ENCODE measurements around the gene RB1.

The RB1 gene

DNA sequence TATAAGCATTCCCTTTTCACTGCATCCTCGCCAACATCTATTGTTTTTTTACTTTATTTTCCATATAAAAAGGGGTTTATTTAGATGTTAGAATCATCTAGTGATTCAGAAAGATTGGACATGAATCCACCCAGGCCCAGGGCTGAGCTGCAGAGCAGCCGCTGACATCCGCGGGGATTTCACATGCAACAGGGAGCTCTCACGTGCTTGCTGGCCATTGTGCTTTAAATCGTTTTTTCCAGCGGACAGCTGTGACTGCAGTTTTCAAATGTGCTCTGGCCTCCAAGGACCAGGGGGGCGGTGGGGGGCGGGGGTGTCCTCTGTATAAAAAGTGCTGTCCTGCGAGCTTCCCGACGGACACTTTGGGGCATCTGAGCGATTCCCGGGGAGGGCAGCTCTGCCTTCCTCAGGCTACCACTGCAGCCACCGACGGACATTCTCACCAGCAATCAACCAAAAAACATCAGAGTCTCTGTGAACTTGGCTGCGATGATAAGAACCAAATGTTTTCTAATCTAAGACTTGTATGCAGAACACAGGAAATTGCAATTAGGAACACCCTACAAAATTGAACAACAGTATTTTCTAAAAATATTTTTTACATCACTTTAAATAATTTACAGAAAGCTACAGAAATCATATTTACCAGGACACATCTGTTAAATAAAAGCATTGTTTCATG lies 12.6 kb downstream of the RB1 start:
- no peak for DNase-seq (ENCODE audit: low read depth)
- TF ChIP-seq POLR2A (IDR thresholded peaks at IDR 0.05; ENCODE audit: extremely low read depth, insufficient read length): no peak
- TF ChIP-seq, protein P1, sequence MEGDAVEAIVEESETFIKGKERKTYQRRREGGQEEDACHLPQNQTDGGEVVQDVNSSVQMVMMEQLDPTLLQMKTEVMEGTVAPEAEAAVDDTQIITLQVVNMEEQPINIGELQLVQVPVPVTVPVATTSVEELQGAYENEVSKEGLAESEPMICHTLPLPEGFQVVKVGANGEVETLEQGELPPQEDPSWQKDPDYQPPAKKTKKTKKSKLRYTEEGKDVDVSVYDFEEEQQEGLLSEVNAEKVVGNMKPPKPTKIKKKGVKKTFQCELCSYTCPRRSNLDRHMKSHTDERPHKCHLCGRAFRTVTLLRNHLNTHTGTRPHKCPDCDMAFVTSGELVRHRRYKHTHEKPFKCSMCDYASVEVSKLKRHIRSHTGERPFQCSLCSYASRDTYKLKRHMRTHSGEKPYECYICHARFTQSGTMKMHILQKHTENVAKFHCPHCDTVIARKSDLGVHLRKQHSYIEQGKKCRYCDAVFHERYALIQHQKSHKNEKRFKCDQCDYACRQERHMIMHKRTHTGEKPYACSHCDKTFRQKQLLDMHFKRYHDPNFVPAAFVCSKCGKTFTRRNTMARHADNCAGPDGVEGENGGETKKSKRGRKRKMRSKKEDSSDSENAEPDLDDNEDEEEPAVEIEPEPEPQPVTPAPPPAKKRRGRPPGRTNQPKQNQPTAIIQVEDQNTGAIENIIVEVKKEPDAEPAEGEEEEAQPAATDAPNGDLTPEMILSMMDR (IDR thresholded peaks at IDR 0.05; ENCODE audit: low read depth, low read length): no peak
- TF ChIP-seq MYC (IDR thresholded peaks at IDR 0.05; ENCODE audit: low read depth, low read length): no peak
- TF ChIP-seq, protein P2, sequence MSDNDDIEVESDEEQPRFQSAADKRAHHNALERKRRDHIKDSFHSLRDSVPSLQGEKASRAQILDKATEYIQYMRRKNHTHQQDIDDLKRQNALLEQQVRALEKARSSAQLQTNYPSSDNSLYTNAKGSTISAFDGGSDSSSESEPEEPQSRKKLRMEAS (IDR thresholded peaks at IDR 0.05; ENCODE audit: low read depth, low read length): no peak
- no peak overlapping the region for H3K4me3 ChIP-seq (ENCODE audit: low read depth, low read length)

DNA sequence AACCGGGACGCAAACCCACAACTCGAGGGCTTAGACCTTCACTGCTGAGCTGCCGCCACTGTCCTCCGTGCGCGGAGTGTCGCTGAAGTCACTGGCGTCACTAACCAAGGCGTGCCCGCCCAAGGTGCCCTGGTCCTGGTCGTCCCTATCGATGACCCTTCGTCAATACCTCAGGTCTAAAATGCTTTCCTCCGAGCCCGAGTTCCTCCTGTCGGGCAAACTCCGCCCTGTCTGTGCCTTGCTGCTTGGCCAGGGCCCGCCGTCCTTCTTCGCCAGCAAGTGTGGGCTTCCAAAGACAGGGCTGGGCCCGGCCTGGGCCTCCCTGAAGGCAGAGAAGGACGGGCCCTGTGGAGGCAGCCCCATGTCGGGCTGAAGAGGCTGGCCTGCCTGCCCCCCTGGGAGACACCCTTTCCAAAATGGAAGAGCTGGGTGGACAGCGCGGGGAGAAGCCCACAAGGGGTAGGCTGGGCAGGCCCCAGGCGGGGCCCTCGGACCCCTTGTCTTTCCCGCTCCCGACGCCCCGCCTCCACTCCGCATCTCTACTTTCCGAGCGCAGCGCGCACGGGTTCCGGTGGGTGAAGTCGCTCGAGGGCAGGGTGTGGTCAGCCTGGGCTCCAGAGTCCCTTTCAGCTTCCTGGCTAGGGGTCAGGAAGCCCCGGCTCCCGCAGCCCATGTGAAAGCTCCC lies 13.4 kb downstream of the RB1 start:
- no peak for DNase-seq (ENCODE audit: low read depth)
- TF ChIP-seq MYC (IDR thresholded peaks at IDR 0.05; ENCODE audit: low read depth, low read length) (no peak), POLR2A (IDR thresholded peaks at IDR 0.05; ENCODE audit: extremely low read depth, insufficient read length) (no peak)
- TF ChIP-seq, protein P2 (IDR thresholded peaks at IDR 0.05; ENCODE audit: low read depth, low read length): no peak
- TF ChIP-seq, protein P1 (IDR thresholded peaks at IDR 0.05; ENCODE audit: low read depth, low read length): no peak

DNA sequence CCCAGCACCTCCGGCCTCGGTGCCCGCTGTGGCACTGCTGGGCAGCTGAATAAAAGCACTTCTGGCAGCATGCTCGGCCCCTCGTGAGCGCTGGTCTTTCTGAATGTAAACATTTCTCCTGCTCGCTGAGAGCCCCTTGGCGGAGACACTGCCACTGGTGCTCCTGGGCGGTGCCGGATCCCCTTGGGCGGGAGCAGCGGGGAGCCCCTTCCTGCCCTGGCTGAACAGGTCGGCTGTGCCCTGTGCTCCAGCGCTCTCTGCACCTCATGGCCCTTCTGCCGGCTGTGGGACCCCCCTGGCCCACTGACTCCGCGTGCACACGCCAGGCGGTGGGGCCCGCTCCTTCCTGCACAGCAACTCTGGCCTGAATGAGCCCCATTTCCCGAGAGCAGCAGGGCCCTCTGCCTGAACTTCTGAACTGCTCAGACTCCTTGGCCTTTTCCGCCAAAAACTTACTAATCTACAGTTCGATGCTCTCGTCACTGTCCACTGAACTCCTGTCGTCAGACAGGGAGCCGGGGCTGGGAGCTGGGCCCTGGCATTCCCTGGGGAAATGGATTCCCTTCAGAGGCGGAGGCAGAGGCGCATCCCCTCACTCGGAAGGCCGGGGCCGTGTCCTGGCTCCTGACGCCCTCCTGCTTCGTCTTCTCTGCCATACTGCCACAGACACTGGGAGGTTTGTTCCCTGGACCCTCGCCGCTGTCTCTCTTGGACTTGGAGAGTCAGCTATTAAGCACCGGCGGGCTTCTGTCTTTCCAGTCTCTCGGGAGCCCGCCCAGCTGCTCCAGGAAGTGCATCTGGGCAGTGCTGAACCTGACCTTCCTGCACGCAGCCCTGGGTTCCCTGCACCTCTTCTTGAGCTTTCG lies 14.2 kb downstream of the RB1 start:
- no peak overlapping the region for H3K4me3 ChIP-seq (ENCODE audit: low read depth, low read length)
- no peak for DNase-seq (ENCODE audit: low read depth)
- no peak for TF ChIP-seq MYC (IDR thresholded peaks at IDR 0.05; ENCODE audit: low read depth, low read length)
- TF ChIP-seq, protein P2 (IDR thresholded peaks at IDR 0.05; ENCODE audit: low read depth, low read length): no peak
- no peak for TF ChIP-seq POLR2A (IDR thresholded peaks at IDR 0.05; ENCODE audit: extremely low read depth, insufficient read length)
- TF ChIP-seq, protein P1 (IDR thresholded peaks at IDR 0.05; ENCODE audit: low read depth, low read length): no peak

More for the DNA sequence above, 13.4 kb downstream of the RB1 start:
- H3K4me3 ChIP-seq (ENCODE audit: low read depth, low read length): no peak overlapping the region

DNA sequence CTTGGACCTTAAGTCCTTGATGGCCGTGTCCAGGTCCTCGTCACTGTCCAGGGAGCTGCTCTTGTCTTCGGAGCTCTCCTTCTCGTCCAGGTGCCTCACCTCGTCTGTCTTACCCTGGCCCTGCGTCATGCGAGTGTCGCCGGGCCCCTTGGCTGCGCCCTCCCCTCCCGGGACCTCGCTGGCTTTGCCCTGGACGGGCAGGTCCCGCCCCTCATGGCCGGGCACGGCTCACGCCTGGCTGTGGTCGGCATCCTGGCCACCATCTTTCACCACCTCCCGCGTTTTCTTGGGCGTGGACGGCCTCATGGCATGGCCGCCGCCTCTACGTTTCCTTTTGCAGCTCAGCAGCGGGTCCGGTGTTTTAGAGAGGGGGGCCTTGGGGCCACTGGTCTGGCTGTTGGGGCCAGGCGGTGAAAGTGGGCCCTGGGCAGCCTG lies 14.8 kb downstream of the RB1 start:
- no peak overlapping the region for H3K4me3 ChIP-seq (ENCODE audit: low read depth, low read length)

More for the DNA sequence above, 14.8 kb downstream of the RB1 start:
- TF ChIP-seq POLR2A (IDR thresholded peaks at IDR 0.05; ENCODE audit: extremely low read depth, insufficient read length) (no peak), MYC (IDR thresholded peaks at IDR 0.05; ENCODE audit: low read depth, low read length) (no peak)
- TF ChIP-seq, protein P2 (IDR thresholded peaks at IDR 0.05; ENCODE audit: low read depth, low read length): no peak
- TF ChIP-seq, protein P1 (IDR thresholded peaks at IDR 0.05; ENCODE audit: low read depth, low read length): no peak
- DNase-seq (ENCODE audit: low read depth): no peak
